Upper lobe of right lung (tissue), 1 donor: ENCODE measurements around the gene CTXN1. TPM values are rescaled to one million over a fixed set of nuclear protein-coding genes. Genes with fewer than 3 reads are reported as not detected.

Experiments
- ATAC-seq: fragments of 200-7000 bp; cut with Tn5 transposase; one replicate; pipeline ENCODE4 v1.9.1; 2020; ENCODE audit warnings: mild to moderate bottlenecking, moderate library complexity
- DNase-seq: peaks from one replicate; pipeline ENCODE4 v3.0.0-alpha.2; 2020
- H3K27ac ChIP-seq: fragments of 200-600 bp; one replicate; pipeline ENCODE4 v1.8.0; 2022
- H3K27me3 ChIP-seq: fragments of 200-600 bp; one replicate; pipeline ENCODE4 v1.8.0; 2022; ENCODE audit warnings: mild to moderate bottlenecking
- H3K36me3 ChIP-seq: fragments of 200-600 bp; one replicate; pipeline ENCODE4 v1.8.0; 2022
- H3K4me1 ChIP-seq: fragments of 200-600 bp; one replicate; pipeline ENCODE4 v1.8.0; 2022
- H3K4me3 ChIP-seq: fragments of 200-600 bp; one replicate; pipeline ENCODE4 v1.8.0; 2022; ENCODE audit warnings: mild to moderate bottlenecking
- H3K9me3 ChIP-seq: fragments of 200-600 bp; one replicate; pipeline ENCODE4 v1.8.0; 2022
- CTCF ChIP-seq: fragments of 200-600 bp; IDR thresholded peaks from one replicate; pipeline ENCODE4 v1.8.0; 2022; ENCODE audit warnings: antibody characterized with exemption
- intact Hi-C: fragments of 100-400 bp; cut with DNase I; formaldehyde crosslinking; loops from one replicate; pipeline ENCODE4 v1.11.0; 2022
- total RNA-seq: library from RNA; stranded (reverse); fragmentation: NEBNext Ultra II Directional; extraction: Animal tissue kit (Norgen Biotek cat#: 25700); gene quantifications from one replicate; pipeline ENCODE4 v1.2.1, GENCODE V29; 2021
- donor health status: DM: no; HTN: yes; CAD: no; lungs with severe emphysema.

Gene CTXN1
- total RNA-seq, 1 donor from 2014 or later = 1.2 TPM

DNA sequence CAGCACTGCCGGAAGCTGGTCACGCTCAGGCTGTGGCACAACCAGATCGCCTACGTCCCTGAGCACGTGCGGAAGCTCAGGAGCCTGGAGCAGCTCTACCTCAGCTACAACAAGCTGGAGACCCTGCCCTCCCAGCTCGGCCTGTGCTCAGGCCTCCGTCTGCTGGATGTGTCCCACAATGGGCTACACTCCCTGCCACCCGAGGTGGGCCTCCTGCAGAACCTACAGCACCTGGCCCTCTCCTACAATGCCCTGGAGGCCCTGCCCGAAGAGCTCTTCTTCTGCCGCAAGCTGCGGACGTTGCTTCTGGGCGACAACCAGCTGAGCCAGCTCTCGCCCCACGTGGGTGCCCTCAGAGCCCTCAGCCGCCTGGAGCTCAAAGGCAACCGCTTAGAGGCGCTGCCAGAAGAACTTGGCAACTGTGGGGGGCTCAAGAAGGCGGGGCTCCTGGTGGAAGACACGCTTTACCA, 25.5 kb downstream of the CTXN1 start:
- TF ChIP-seq CTCF = no peak
- Histone ChIP-seq H3K27me3 (no peaks in the 10 kb centered on the region), H3K27ac (no peak overlapping the region), H3K36me3 (no peaks in the 10 kb centered on the region), H3K4me1 (peaks cover 18% of the 10 kb centered on the region), H3K4me3 (no peak overlapping the region), H3K9me3 (no peaks in the 10 kb centered on the region)
- intact Hi-C loops = no loop called here
- ATAC-seq (no peak), DNase-seq (no peak)

DNA sequence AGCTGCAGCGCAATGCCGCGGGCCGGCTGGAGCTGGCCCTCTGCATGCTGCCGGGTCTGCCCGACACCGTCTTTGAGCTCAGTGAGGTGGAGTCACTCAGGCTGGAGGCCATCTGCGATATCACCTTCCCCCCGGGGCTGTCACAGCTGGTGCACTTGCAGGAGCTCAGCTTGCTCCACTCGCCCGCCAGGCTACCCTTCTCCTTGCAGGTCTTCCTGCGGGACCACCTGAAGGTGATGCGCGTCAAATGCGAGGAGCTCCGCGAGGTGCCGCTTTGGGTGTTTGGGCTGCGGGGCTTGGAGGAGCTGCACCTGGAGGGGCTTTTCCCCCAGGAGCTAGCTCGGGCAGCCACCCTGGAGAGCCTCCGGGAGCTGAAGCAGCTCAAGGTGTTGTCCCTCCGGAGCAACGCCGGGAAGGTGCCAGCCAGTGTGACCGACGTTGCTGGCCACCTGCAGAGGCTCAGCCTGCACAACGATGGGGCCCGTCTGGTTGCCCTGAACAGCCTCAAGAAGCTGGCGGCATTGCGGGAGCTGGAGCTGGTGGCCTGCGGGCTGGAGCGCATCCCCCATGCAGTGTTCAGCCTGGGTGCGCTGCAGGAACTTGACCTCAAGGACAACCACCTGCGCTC, 26.1 kb downstream of the CTXN1 start:
- no peak for TF ChIP-seq CTCF
- Histone ChIP-seq H3K36me3 (no peaks in the 10 kb centered on the region), H3K4me3 (no peak overlapping the region), H3K27me3 (no peaks in the 10 kb centered on the region), H3K27ac (no peak overlapping the region), H3K4me1 (peaks cover 13% of the 10 kb centered on the region), H3K9me3 (no peaks in the 10 kb centered on the region)
- ATAC-seq (no peak), DNase-seq (no peak)
- intact Hi-C loops = no loop called here

DNA sequence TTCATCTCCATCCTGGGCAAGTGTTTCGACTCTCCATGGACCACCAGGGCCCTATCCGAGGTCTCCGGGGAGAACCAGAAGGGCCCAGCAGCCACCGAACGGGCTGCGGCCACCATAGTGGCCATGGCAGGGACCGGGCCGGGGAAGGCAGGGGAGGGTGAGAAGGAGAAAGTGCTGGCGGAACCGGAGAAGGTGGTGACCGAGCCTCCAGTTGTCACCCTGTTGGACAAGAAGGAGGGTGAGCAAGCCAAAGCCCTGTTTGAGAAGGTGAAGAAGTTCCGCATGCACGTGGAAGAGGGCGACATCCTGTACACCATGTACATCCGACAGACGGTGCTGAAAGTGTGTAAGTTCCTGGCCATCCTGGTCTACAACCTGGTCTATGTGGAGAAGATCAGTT, 27.0 kb downstream of the CTXN1 start:
- H3K27me3 ChIP-seq = no peaks in the 10 kb centered on the region
- no peak for ATAC-seq
- no peak overlapping the region for H3K4me3 ChIP-seq
- no peak overlapping the region for H3K27ac ChIP-seq
- TF ChIP-seq CTCF = no peak
- no peaks in the 10 kb centered on the region for H3K36me3 ChIP-seq
- peaks cover 8% of the 10 kb centered on the region for H3K4me1 ChIP-seq
- intact Hi-C loops = no loop called here
- H3K9me3 ChIP-seq = no peaks in the 10 kb centered on the region
- DNase-seq = no peak

GRCh38 chr19:7897292-7897691, 28.6 kb downstream of the CTXN1 start:
- H3K27ac ChIP-seq = no peak overlapping the region
- DNase-seq (no peak), ATAC-seq (peak; percentile 51)
- no peak overlapping the region for H3K4me3 ChIP-seq
- intact Hi-C loops = no loop called here
- H3K36me3 ChIP-seq = no peaks in the 10 kb centered on the region
- H3K9me3 ChIP-seq = no peaks in the 10 kb centered on the region
- no peak for TF ChIP-seq CTCF
- peaks cover under 1% of the 10 kb centered on the region for H3K4me1 ChIP-seq
- no peaks in the 10 kb centered on the region for H3K27me3 ChIP-seq

- ATAC-seq (no peak), DNase-seq (no peak)
- TF ChIP-seq CTCF = no peak
- intact Hi-C loops = no loop called here
- no peaks in the 10 kb centered on the region for H3K4me1 ChIP-seq
- no peak overlapping the region for H3K4me3 ChIP-seq
- H3K27ac ChIP-seq = no peak overlapping the region
- no peaks in the 10 kb centered on the region for H3K27me3 ChIP-seq
- H3K36me3 ChIP-seq = no peaks in the 10 kb centered on the region
- no peaks in the 10 kb centered on the region for H3K9me3 ChIP-seq
Measured at GRCh38 chr19:7895565-7895964, 30.4 kb downstream of the CTXN1 start.
